SK-N-SH treated with all-trans-retinoic acid at 6 μM for 48 hours (cell line): ENCODE measurements around the gene TTC39C.
"Not testable (repeated sequence)": the region's sequence is repeated elsewhere in the genome, so short reads cannot be mapped to it uniquely, and the experiment has no call there.

Experiments
- ARNTL ChIP-seq: fragments of 450-650 bp; formaldehyde crosslinking; IDR thresholded peaks from 2 replicates; pipeline ENCODE4 v1.5.0; 2020; ENCODE audit warnings: low read depth, mild to moderate bottlenecking, moderate library complexity, borderline replicate concordance
- RARB ChIP-seq: fragments of 250-450 bp; sonication (Bioruptor Pico); IDR thresholded peaks from 2 replicates; pipeline ENCODE4 v1.8.0; 2021; ENCODE audit warnings: mild to moderate bottlenecking, moderate library complexity
- SNAI2 ChIP-seq: fragments of 250-450 bp; sonication (Bioruptor Pico); IDR thresholded peaks from 2 replicates; pipeline ENCODE4 v1.5.0; 2020; ENCODE audit warnings: mild to moderate bottlenecking, moderate library complexity
- TCF4 ChIP-seq: fragments of 250-450 bp; sonication (Bioruptor Pico); IDR thresholded peaks from 2 replicates; pipeline ENCODE4 v1.8.0; 2021; ENCODE audit warnings: mild to moderate bottlenecking, moderate library complexity, borderline replicate concordance
- TOX ChIP-seq: fragments of 250-450 bp; sonication (Bioruptor Pico); IDR thresholded peaks from 2 replicates; pipeline ENCODE4 v1.8.0; 2021; ENCODE audit warnings: mild to moderate bottlenecking, moderate library complexity, borderline replicate concordance
- ZNF565 ChIP-seq: fragments of 450-650 bp; formaldehyde crosslinking; conservative IDR thresholded peaks from 2 replicates; pipeline ENCODE4 v1.5.0; 2020; ENCODE audit warnings: low read depth, mild to moderate bottlenecking, moderate library complexity
- ZNF70 ChIP-seq: fragments of 450-650 bp; formaldehyde crosslinking; IDR thresholded peaks from 2 replicates; pipeline ENCODE4 v1.5.0; 2020; ENCODE audit warnings: mild to moderate bottlenecking, moderate library complexity
- TF ChIP-seq, protein P1 (sequence below): fragments of 250-450 bp; sonication (Bioruptor Pico); IDR thresholded peaks from 2 replicates; pipeline ENCODE4 v1.5.1; 2020; ENCODE audit warnings: low read depth, mild to moderate bottlenecking, moderate library complexity
- TF ChIP-seq, protein P2 (sequence below): fragments of 250-450 bp; sonication (Bioruptor Pico); IDR thresholded peaks from 2 replicates; pipeline ENCODE4 v1.8.0; 2020; ENCODE audit warnings: mild to moderate bottlenecking, moderate library complexity, borderline replicate concordance
- TF ChIP-seq, protein P3 (sequence below): fragments of 250-450 bp; sonication (Bioruptor Pico); IDR thresholded peaks from 2 replicates; pipeline ENCODE4 v1.8.0; 2021; ENCODE audit warnings: low read depth, mild to moderate bottlenecking, moderate library complexity, borderline replicate concordance
- TF ChIP-seq, protein P4 (sequence below): fragments of 250-450 bp; sonication (Bioruptor Pico); IDR thresholded peaks from 2 replicates; pipeline ENCODE4 v1.5.0; 2020; ENCODE audit warnings: mild to moderate bottlenecking, moderate library complexity

DNA sequence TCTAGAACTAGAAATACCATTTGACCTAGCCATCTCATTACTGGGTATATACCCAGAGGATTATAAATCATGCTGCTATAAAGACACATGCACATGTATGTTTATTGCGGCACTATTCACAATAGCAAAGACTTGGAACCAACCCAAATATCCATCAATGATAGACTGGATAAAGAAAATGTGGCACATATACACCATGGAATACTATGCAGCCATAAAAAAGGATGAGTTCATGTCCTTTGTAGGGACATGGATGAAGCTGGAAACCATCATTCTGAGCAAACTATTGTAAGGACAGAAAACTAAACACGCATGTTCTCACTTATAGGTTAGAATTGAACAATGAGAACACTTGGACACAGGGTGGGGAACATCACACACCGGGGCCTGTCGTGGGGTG, 60.2 kb downstream of the TTC39C start:
- TF ChIP-seq TOX (CRISPR knock-in tag); RARB (CRISPR knock-in tag); ARNTL (CRISPR knock-in tag); SNAI2 (CRISPR knock-in tag); ZNF70 (CRISPR knock-in tag); TCF4; ZNF565 (CRISPR knock-in tag): not testable (repeated sequence)
- TF ChIP-seq, protein P1, sequence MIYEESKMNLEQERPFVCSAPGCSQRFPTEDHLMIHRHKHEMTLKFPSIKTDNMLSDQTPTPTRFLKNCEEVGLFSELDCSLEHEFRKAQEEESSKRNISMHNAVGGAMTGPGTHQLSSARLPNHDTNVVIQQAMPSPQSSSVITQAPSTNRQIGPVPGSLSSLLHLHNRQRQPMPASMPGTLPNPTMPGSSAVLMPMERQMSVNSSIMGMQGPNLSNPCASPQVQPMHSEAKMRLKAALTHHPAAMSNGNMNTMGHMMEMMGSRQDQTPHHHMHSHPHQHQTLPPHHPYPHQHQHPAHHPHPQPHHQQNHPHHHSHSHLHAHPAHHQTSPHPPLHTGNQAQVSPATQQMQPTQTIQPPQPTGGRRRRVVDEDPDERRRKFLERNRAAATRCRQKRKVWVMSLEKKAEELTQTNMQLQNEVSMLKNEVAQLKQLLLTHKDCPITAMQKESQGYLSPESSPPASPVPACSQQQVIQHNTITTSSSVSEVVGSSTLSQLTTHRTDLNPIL = not testable (repeated sequence)
- TF ChIP-seq, protein P2, sequence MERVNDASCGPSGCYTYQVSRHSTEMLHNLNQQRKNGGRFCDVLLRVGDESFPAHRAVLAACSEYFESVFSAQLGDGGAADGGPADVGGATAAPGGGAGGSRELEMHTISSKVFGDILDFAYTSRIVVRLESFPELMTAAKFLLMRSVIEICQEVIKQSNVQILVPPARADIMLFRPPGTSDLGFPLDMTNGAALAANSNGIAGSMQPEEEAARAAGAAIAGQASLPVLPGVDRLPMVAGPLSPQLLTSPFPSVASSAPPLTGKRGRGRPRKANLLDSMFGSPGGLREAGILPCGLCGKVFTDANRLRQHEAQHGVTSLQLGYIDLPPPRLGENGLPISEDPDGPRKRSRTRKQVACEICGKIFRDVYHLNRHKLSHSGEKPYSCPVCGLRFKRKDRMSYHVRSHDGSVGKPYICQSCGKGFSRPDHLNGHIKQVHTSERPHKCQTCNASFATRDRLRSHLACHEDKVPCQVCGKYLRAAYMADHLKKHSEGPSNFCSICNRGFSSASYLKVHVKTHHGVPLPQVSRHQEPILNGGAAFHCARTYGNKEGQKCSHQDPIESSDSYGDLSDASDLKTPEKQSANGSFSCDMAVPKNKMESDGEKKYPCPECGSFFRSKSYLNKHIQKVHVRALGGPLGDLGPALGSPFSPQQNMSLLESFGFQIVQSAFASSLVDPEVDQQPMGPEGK (CRISPR knock-in tag) = not testable (repeated sequence)
- TF ChIP-seq, protein P3, sequence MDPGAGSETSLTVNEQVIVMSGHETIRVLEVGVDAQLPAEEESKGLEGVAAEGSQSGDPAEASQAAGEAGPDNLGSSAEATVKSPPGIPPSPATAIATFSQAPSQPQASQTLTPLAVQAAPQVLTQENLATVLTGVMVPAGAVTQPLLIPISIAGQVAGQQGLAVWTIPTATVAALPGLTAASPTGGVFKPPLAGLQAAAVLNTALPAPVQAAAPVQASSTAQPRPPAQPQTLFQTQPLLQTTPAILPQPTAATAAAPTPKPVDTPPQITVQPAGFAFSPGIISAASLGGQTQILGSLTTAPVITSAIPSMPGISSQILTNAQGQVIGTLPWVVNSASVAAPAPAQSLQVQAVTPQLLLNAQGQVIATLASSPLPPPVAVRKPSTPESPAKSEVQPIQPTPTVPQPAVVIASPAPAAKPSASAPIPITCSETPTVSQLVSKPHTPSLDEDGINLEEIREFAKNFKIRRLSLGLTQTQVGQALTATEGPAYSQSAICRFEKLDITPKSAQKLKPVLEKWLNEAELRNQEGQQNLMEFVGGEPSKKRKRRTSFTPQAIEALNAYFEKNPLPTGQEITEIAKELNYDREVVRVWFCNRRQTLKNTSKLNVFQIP = not testable (repeated sequence)
- TF ChIP-seq, protein P4, sequence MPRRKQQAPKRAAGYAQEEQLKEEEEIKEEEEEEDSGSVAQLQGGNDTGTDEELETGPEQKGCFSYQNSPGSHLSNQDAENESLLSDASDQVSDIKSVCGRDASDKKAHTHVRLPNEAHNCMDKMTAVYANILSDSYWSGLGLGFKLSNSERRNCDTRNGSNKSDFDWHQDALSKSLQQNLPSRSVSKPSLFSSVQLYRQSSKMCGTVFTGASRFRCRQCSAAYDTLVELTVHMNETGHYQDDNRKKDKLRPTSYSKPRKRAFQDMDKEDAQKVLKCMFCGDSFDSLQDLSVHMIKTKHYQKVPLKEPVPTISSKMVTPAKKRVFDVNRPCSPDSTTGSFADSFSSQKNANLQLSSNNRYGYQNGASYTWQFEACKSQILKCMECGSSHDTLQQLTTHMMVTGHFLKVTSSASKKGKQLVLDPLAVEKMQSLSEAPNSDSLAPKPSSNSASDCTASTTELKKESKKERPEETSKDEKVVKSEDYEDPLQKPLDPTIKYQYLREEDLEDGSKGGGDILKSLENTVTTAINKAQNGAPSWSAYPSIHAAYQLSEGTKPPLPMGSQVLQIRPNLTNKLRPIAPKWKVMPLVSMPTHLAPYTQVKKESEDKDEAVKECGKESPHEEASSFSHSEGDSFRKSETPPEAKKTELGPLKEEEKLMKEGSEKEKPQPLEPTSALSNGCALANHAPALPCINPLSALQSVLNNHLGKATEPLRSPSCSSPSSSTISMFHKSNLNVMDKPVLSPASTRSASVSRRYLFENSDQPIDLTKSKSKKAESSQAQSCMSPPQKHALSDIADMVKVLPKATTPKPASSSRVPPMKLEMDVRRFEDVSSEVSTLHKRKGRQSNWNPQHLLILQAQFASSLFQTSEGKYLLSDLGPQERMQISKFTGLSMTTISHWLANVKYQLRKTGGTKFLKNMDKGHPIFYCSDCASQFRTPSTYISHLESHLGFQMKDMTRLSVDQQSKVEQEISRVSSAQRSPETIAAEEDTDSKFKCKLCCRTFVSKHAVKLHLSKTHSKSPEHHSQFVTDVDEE (CRISPR knock-in tag) = not testable (repeated sequence)
